Esophagus muscularis mucosa (tissue), 4 donors: ENCODE results near the gene TUBGCP6. TPM values are rescaled to one million over a fixed set of nuclear protein-coding genes. Genes with fewer than 3 reads are reported as not detected.
"Not testable (repeated sequence)": the region's sequence is repeated elsewhere in the genome, so short reads cannot be mapped to it uniquely, and the experiment has no call there.

Experiments used
- DNase-seq: peaks from one replicate; pipeline ENCODE4 v3.0.0-alpha.2; 2017; ENCODE audit errors: extremely low spot score
- H3K27ac ChIP-seq, 4 donors: fragments of 200-600 bp; sonication (generic); replicated peaks in 1 of 4; 1 replicate in 3 of 4; 2 replicates in 1 of 4; pipeline ENCODE4 v1.5.1; 2016 to 2019; ENCODE audit warnings: mild to moderate bottlenecking in 1 of 4
- H3K27me3 ChIP-seq, 4 donors: fragments of 200-600 bp; sonication (generic); one replicate each; pipeline versions ENCODE4 v1.5.1 to v1.6.0; 2016 to 2019
- H3K36me3 ChIP-seq, 4 donors: fragments of 200-600 bp; sonication (generic); one replicate each; pipeline ENCODE4 v1.5.1; 2016 to 2019
- H3K4me1 ChIP-seq, 4 donors: fragments of 200-600 bp; sonication (generic); one replicate each; pipeline ENCODE4 v1.5.1; 2016 to 2019
- H3K4me3 ChIP-seq, 4 donors: fragments of 200-600 bp; sonication (generic); 1 replicate in 2 of 4; 2 replicates in 2 of 4; pipeline ENCODE4 v1.5.1; 2016 to 2019; ENCODE audit warnings: mild to moderate bottlenecking in 4 of 4, moderate library complexity in 1 of 4
- H3K9me3 ChIP-seq, 4 donors: fragments of 200-600 bp; sonication (generic); 1 replicate in 3 of 4; 2 replicates in 1 of 4; pipeline ENCODE4 v1.5.1; 2016 to 2019
- CTCF ChIP-seq, 3 experiments: fragments of 200-600 bp in 2 of 3; fragments of 450-650 bp in 1 of 3; sonication (generic) in 2 of 3; IDR thresholded peaks; one replicate each; pipeline ENCODE4 v1.5.1; 2017 to 2019; ENCODE audit warnings: antibody characterized with exemption in 3 of 3, mild to moderate bottlenecking in 2 of 3, moderate library complexity in 1 of 3
- EP300 ChIP-seq: sonication (generic); formaldehyde crosslinking; IDR thresholded peaks from one replicate; pipeline ENCODE4 v1.6.1; 2017; ENCODE audit warnings: antibody characterized with exemption
- POLR2A ChIP-seq: fragments of 450-650 bp; IDR thresholded peaks from one replicate; pipeline ENCODE4 v1.6.1; 2017; ENCODE audit warnings: antibody characterized with exemption, moderate library complexity, mild to moderate bottlenecking, low read depth
- POLR2AphosphoS5 ChIP-seq, 2 donors: sonication (generic); formaldehyde crosslinking; IDR thresholded peaks; one replicate each; pipeline ENCODE4 v1.6.1; 2017; ENCODE audit warnings: antibody characterized with exemption in 2 of 2
- WGBS: methylation state at CpG from one replicate; pipeline ENCODE4 v1.1.5; 2018; 5-methylcytosine and 5-hydroxymethylcytosine counted together
- intact Hi-C: fragments of 100-400 bp; cut with DNase I; formaldehyde crosslinking; loops from one replicate; pipeline ENCODE4 v1.15.1; 2023
- total RNA-seq, 4 donors: library from RNA; depleted of rRNA; stranded (reverse); fragments of >200 nt; gene quantifications; one replicate each; pipeline versions ENCODE4 v1.1.0 to v1.2.1, GENCODE V29; 2016

The TUBGCP6 gene
- total RNA-seq, 4 donors from 2014 or later, result 20.2 to 38.0 (median 30.0) TPM

- no peak for DNase-seq
- Histone ChIP-seq H3K27me3 (no peaks in the 10 kb centered on the region), H3K9me3 (no peaks in the 10 kb centered on the region), H3K4me3 (no peak overlapping the region), H3K27ac (no peak overlapping the region), H3K4me1 (peaks cover 17 to 50% (median 35%) of the 10 kb centered on the region in 4 donors), H3K36me3 (peaks cover 19 to 76% (median 74%) of the 10 kb centered on the region in 4 donors)
- WGBS, result 85% methylated on average over 22 of the region's 22 CpGs
- intact Hi-C loops, result loop anchor here (2.0 kb wide), 1 partner anchor 60 kb away; no protein-coding TSS in a partner anchor
- TF ChIP-seq POLR2AphosphoS5 (IDR thresholded peaks at IDR 0.05) (no peak), EP300 (no peak), CTCF (IDR thresholded peaks at IDR 0.05) (no peak), POLR2A (no peak)
Measured at GRCh38 chr22:50208430-50208938, 36.3 kb downstream of the TUBGCP6 start.

- H3K36me3 ChIP-seq, result peaks cover 18 to 73% (median 68%) of the 10 kb centered on the region in 4 donors
- intact Hi-C loops, result loop anchor here (2.0 kb wide), 1 partner anchor 59 kb away; no protein-coding TSS in a partner anchor
- H3K4me3 ChIP-seq, result no peak overlapping the region
- no peaks in the 10 kb centered on the region for H3K9me3 ChIP-seq
- H3K27ac ChIP-seq, result no peak overlapping the region
- no peaks in the 10 kb centered on the region for H3K27me3 ChIP-seq
- TF ChIP-seq CTCF (IDR thresholded peaks at IDR 0.05) (no peak), POLR2A (no peak), EP300 (no peak), POLR2AphosphoS5 (IDR thresholded peaks at IDR 0.05) (no peak)
- WGBS, result 74% methylated on average over 11 of the region's 23 CpGs
- no peak for DNase-seq
- peaks cover 19 to 52% (median 40%) of the 10 kb centered on the region in 4 donors for H3K4me1 ChIP-seq
Measured at GRCh38 chr22:50207383-50208140, 37.3 kb downstream of the TUBGCP6 start.

GRCh38 chr22:50206599-50206998 lies 38.2 kb downstream of the TUBGCP6 start:
- Histone ChIP-seq H3K27ac (peak overlapping the region; percentile 24 to 59 (median 50)), H3K4me1 (peaks cover 28 to 61% (median 50%) of the 10 kb centered on the region in 4 donors), H3K9me3 (no peaks in the 10 kb centered on the region), H3K4me3 (no peak overlapping the region), H3K27me3 (no peaks in the 10 kb centered on the region), H3K36me3 (peaks cover 14 to 63% (median 58%) of the 10 kb centered on the region in 4 donors)
- WGBS, result 100% methylated on average over 2 of the region's 10 CpGs
- DNase-seq, result no peak
- intact Hi-C loops, result no loop called here
- TF ChIP-seq EP300, result no peak
- TF ChIP-seq CTCF (IDR thresholded peaks at IDR 0.05), result peak in 2 of 3 experiments; percentile 11 to 49
- TF ChIP-seq POLR2AphosphoS5 (IDR thresholded peaks at IDR 0.05), result peak; percentile 12 to 52

GRCh38 chr22:50205781-50206569 lies 38.8 kb downstream of the TUBGCP6 start:
- WGBS, result 90% methylated on average over 31 of the region's 45 CpGs
- DNase-seq, result no peak
- H3K4me3 ChIP-seq, result no peak overlapping the region
- peak overlapping the region; percentile 1 to 59 (median 50) for H3K27ac ChIP-seq
- TF ChIP-seq POLR2AphosphoS5 (IDR thresholded peaks at IDR 0.05), result no peak
- no peak for TF ChIP-seq CTCF (IDR thresholded peaks at IDR 0.05)
- TF ChIP-seq POLR2A, result no peak
- TF ChIP-seq EP300, result no peak
- peaks cover 12 to 57% (median 54%) of the 10 kb centered on the region in 4 donors for H3K36me3 ChIP-seq
- no peaks in the 10 kb centered on the region for H3K9me3 ChIP-seq
- H3K4me1 ChIP-seq, result peaks cover 28 to 65% (median 53%) of the 10 kb centered on the region in 4 donors
- intact Hi-C loops, result no loop called here
- H3K27me3 ChIP-seq, result no peaks in the 10 kb centered on the region

- H3K27ac ChIP-seq, DNase-seq, H3K9me3 ChIP-seq, intact Hi-C loops, H3K4me3 ChIP-seq, H3K27me3 ChIP-seq: not testable (repeated sequence)
- H3K4me1 ChIP-seq, result peaks cover 31 to 63% (median 56%) of the 10 kb centered on the region in 4 donors
- WGBS, result 83% methylated on average over 9 of the region's 9 CpGs
- H3K36me3 ChIP-seq, result peaks cover 6 to 47% (median 44%) of the 10 kb centered on the region in 4 donors
Measured at GRCh38 chr22:50204998-50205397, 39.8 kb downstream of the TUBGCP6 start.
